ENCODE data around the gene ANKMY1. TPM values are rescaled to one million over a fixed set of nuclear protein-coding genes. Genes with fewer than 3 reads are reported as not detected.

Gene ANKMY1
- total and polyA plus RNA-seq, 2 of the 8 experiments (the other 6 are each of a cell fraction or from before 2014, with no cell fraction given), result 4.5 to 4.8 TPM

DNA sequence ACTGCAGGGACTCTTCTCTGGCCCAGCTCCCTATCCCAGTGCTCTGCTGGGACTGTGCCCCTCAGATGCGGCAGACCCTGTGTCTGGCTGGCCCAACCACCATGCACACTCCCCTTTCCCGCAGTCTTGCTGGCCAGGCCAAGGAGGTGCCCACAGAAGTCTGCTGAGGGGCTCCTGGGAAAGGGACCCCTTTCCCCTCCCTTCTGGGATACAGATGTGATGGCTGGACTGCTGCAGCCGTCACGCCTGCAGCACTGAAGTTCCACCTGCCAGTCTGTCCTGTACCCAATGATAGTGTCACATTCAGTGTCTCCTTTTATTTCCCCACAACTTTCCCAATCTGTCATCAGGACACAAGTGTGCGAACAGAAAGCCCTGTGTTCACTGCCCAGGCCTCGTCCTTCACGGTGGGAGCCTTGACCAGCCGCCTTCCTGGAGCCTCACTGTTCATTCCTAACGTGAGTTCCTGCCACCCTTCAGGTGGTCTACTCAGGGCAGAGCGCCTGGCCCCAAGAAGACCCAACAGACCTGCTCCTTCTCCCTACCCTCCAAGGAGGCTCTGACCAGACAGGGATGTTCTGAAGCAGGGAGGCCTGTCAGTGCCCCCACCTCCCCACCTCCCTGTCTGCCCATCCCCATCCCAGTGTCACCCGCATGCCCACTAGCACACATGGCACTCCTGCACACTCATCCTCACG lies 47.1 kb downstream of the ANKMY1 start (continued):
- TF ChIP-seq, protein P1, sequence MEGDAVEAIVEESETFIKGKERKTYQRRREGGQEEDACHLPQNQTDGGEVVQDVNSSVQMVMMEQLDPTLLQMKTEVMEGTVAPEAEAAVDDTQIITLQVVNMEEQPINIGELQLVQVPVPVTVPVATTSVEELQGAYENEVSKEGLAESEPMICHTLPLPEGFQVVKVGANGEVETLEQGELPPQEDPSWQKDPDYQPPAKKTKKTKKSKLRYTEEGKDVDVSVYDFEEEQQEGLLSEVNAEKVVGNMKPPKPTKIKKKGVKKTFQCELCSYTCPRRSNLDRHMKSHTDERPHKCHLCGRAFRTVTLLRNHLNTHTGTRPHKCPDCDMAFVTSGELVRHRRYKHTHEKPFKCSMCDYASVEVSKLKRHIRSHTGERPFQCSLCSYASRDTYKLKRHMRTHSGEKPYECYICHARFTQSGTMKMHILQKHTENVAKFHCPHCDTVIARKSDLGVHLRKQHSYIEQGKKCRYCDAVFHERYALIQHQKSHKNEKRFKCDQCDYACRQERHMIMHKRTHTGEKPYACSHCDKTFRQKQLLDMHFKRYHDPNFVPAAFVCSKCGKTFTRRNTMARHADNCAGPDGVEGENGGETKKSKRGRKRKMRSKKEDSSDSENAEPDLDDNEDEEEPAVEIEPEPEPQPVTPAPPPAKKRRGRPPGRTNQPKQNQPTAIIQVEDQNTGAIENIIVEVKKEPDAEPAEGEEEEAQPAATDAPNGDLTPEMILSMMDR (IDR thresholded peaks at IDR 0.05; ENCODE audit: control extremely low read depth in 1 of 3, insufficient read depth in 1 of 3, low read depth in 1 of 3, low read length in 3 of 3), result no peak
- TF ChIP-seq BACH1 (IDR thresholded peaks at IDR 0.05; ENCODE audit: low read length) (no peak), SIN3A (conservative IDR thresholded peaks at IDR 0.05 in 1 of 2, IDR thresholded peaks at IDR 0.05 in 1 of 2; ENCODE audit: low read depth in 1 of 2, low read length in 2 of 2) (no peak), NANOG (IDR thresholded peaks at IDR 0.05; ENCODE audit: insufficient read depth, low read depth, low read length, poor library complexity, severe bottlenecking) (no peak)
